GDM1 (cell line): ENCODE results near the gene TAMALIN.
"Not testable (repeated sequence)": the region's sequence is repeated elsewhere in the genome, so short reads cannot be mapped to it uniquely, and the experiment has no call there.

Source experiments
- DNase-seq: peaks from one replicate; lab custom pipeline; 2025; lab: John Stamatoyannopoulos, UW

Gene TAMALIN

DNA sequence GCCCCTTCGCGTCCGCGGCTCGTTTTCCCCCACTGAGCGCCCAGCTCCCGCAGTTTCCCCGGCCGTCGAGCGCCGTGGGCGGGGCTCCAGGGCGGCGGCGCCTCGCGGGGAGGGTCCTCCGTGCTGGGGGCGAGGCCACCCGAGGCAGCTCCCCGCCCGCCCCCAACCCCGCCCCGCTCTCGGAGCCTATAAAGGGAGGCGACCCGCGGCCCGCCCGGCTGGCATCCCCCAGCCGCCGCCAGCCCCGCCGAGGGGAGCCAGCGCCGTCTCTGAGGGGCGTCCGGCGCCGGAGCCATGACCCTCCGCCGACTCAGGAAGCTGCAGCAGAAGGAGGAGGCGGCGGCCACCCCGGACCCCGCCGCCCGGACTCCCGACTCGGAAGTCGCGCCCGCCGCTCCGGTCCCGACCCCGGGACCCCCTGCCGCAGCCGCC, at the start of gene TAMALIN:
Gene TAMALIN, plus strand, starts transcription at position 221 of the 432 bp plus-strand sequence. Its CDS starts 74 bp downstream, at position 295.
- no peak for DNase-seq

DNA sequence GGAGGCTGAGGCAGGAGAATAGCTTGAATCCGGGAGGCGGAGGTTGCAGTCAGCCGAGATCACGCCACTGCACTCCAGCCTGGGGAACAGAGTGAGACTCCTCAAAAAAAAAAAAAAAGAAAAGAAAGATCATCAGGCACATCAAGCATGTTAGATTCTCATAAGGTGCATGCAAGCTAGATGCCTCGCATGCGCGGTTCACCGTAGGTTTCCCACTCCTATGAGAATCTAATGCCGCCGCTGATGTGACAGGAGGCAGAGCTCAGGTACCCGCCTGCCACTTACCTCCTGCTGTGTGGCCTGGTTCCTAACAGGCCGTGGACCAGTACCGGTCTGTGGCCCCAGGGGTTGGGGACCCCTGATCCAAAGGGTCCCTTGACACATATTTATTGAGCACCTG, 48.2 kb upstream of the TAMALIN start:
- no peak for DNase-seq

DNA sequence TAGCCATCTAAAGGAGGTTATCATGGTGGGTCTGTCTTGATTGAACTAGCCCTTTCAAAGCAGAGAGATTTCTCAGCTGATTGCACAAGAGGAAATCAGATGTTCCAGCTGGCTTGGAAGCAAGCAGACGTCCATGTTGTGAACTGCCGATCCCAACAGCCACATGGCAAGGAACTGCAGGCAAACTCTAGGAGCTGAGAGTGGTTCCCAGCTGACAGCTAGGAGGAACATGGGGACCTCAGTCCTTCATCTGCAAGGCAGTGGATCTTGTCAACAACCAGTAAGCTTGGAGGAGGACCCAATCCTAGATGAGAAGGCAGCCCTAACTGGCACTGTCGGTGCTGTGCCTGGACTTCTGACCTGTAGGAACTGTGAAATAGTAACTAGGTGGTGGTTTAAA, 47.5 kb upstream of the TAMALIN start:
- DNase-seq, result no peak

- no peak for DNase-seq
These were observed 46.8 kb upstream of the TAMALIN start for GRCh38 chr12:51959921-51960320.

- no peak for DNase-seq
These were observed 46.3 kb upstream of the TAMALIN start for GRCh38 chr12:51960488-51960887.

GRCh38 chr12:51960890-51961289, 45.9 kb upstream of the TAMALIN start:
- no peak for DNase-seq

DNA sequence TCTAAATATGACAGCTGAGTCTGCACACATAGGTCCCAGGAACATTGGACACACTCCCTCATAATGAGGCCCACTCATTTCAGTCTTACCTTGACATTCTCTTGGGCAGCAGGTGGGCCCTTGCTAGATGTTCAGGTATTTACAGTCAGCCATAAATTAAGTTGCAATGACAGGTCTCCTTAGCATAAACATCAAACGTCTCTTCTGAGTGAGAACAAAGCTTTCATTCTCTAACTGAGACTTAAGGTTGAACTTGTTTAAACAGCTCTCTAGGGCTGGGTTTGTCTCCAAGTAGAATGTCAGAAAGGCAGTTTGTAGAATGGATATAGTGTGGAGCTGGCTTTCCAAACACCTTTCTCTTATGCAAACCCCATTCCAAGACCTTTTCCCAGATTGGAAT, 44.9 kb upstream of the TAMALIN start:
- no peak for DNase-seq

DNA sequence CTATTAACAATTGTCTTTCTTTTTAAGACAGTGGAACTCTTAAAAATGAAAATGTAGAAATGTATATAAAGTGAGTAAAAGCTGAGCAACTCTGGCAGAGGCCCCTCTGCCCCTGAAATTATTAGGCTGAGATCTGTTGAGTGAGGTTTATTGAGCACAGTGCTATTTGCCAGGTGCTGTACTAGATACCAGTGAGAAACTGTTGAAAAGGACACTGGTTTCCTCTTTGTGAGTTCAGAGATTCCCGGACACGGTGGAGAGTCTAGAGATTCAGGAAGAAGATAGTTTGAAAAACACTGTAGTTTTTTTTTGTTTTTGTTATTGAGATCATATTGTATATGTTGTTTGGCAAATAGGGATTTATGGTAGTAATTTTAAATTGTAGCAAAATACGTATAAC, 44.0 kb upstream of the TAMALIN start:
- DNase-seq, result no peak

- no peak for DNase-seq
These were observed 43.3 kb upstream of the TAMALIN start for GRCh38 chr12:51963477-51963876.

DNA sequence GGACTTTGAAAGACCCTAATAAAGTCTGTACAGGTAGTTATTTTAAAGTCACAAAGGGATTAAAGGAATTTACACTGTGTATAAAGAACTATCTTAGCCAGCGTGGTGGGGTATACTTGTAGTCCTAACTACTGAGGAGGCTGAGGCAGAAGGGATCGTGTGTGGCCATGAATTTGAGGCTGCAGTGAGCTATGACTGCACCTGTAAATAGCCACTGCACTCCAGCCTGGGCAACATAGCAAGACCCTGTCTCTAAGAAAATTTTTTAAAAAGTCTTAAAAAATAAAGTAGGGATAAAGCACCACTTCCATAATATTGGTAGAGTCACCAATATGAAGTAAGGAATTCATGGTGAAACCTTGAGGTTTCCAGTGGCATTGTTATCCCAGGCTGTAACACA, 37.1 kb upstream of the TAMALIN start:
- no peak for DNase-seq

- DNase-seq, result no peak
These were observed 35.7 kb upstream of the TAMALIN start for GRCh38 chr12:51970904-51971646.

- no peak for DNase-seq
These were observed 34.9 kb upstream of the TAMALIN start for GRCh38 chr12:51971679-51972421.

DNA sequence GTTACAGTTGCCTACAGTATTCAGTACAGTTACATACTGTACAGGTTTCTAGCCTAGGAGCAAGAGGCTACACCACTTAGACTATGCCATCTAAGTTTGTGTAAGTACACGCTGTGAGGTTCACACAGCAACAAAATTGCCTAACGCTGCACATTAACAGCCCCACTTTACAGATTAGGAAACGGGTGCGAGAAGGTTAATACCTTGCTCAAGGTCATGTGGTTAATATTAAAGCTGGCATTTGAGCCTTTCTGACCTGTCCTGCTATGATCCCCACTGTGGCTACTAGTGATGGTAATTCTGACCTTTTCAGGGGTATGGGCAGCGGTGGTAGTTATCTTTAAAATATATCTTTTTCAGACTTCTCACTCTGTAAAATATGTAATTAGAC, 34.3 kb upstream of the TAMALIN start:
- no peak for DNase-seq

DNA sequence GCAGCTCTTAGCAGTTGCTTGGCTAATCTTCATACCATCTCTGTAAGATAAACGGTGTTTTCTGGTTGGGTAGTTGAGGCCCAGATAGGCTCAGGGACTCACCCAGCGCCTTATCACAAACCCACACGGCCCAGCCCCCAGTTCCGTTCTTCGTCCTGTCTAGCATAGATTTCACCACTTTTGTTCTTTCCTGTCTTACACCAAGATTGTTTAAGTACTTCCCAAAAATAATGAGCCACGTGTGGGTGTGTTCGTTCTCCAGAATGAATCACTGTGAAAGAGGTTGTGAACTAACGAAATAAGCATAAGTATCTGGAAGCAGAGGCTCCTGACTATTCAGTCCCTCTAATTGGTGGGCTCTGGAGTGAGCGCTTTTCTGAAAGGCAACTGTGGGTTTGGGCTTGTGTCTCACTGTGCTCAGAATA, 33.9 kb upstream of the TAMALIN start:
- DNase-seq, result peak; percentile 49

DNA sequence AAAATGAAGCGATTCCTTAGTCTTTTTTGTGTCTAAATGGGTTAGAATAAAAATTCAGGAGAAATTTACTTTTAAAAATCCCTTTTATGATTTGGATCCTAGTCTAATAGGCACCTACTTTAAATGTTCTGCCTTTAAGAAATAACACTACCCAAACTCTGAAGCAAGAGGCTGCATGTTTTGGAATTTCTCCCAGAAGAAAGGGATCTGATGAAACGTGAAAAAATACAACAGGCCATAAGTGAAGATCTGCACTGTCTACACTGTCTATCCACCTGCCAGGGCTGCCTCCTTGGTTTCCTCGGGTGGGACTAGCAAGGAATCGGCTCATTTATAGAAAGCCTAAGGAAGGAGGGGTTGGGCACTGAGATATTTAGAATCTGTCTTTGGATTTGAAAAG, 33.2 kb upstream of the TAMALIN start:
- DNase-seq, result no peak

- DNase-seq, result no peak
These were observed 32.1 kb upstream of the TAMALIN start for GRCh38 chr12:51974646-51975045.

DNA sequence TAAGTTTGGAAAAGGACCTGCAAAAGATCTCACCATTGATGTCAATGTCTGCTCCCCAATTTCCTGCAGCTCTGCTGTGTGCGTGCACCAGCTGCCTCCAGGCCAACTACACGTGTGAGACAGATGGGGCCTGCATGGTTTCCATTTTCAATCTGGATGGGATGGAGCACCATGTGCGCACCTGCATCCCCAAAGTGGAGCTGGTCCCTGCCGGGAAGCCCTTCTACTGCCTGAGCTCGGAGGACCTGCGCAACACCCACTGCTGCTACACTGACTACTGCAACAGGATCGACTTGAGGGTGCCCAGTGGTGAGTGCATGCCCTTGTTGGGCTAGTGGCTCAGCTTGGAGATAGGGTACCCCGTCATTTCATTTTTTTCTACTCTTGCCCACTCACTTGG, 31.6 kb upstream of the TAMALIN start:
- DNase-seq, result no peak

DNA sequence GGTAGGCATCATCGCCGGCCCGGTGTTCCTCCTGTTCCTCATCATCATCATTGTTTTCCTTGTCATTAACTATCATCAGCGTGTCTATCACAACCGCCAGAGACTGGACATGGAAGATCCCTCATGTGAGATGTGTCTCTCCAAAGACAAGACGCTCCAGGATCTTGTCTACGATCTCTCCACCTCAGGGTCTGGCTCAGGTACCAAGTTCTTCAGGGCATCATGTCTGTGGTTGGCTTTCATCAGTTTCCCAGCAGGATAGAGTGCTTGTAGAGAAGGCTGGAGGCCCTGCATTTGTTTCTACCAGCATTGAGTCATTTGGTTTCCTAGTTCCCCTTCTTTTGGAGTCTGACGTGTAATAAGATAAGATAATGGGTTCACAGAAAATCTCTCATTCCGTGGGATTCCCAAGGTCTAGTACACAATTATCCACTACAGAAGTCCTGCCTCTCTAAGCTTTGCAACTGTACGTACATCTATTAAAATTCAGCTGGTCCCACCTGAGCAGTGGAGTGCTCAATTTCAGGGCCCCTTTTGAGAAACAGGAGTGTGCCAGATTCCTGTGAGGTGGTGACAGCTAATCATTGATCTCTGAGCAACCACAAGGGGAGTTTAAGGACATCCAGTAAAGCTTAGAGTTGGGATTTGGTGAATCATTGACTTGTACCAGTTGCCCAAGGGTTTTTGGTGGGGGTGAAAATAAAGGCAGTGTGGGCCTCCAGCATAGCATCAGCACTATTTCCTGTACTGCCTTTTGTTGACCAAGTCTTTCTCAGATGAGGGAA, 30.2 kb upstream of the TAMALIN start:
- DNase-seq, result no peak

GRCh38 chr12:51977320-51977753, 29.4 kb upstream of the TAMALIN start:
- no peak for DNase-seq

DNA sequence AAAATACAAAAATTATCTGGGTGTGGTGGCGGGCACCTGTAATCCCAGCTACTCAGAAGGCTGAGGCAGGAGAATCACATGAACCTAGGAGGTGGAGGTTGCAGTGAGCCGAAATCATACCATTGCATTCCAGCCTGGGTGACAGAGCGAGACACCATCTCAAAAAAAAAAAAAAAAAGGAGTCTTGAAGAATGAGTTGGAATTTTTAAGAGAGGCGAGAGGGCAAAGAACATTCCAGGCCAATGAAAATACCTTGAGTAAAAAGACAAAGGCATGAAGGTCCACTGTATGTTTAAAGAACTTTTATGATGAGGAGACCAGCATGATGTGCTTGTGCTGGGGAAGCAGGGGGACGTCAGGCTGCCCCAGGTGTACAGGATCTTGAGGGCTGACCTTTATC, 27.4 kb upstream of the TAMALIN start:
- DNase-seq, result not testable (repeated sequence)

DNA sequence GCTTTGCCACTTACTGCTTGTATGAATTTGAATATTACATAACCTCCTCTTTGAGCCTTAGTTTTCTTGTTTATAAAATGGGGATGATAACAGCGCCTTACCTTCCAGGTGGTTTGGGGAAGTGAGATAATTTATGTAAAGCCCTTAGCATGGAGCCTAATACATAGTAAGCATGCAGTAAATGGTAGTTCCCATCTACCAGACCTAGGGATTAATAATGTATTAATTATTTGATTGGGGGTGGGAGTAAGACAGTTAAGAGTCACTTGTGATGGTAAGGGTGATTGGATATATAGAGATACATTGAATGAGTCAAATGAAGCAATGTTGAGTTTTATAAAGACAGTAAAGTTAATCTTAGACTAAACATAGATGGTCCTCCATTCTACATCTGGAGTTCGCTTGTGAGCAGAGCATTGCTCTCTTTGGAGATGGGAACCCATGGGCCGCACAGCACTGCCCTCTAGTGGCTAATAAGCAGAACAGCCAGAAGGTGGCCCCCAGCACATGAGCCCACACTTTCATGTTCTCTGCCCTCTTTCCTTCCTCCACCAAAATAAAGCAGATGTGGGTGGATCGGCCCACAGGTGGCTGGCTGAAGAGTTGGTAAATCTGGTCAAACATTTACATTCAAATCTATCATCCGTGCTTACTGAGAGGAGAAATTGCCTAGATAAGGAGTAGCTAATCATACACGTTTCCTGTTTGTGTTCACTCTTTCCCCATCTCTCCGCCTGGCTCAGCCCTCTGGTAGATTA, 26.5 kb upstream of the TAMALIN start:
- peak; percentile 42 for DNase-seq

GRCh38 chr12:51980809-51981127, 26.0 kb upstream of the TAMALIN start:
- DNase-seq, result no peak
